ENCODE results near the gene RPL39L.

RPL39L gene

GRCh38 chr3:187088701-187089100 is 50.6 kb downstream of the RPL39L start:
- DNase-seq, result no peak

DNA sequence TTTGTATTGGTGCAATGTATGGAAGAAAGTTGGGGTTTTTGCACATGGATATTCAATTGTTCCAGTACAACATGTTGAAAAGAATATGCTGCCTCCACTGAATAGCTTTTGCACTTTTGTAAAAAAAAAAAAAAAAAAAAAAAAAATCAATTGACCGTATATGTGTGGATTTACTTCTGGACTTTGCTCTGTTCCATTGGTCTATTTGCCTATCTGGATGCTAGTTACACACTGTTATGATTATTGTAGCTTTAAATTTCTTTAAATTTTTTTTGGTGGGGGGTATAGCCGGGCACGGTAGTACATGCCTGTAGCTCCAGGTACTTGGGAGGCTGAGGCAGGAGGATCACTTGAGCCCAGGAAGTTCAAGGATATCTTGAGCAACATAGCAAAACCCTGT is 52.5 kb downstream of the RPL39L start:
- no peak for DNase-seq

DNA sequence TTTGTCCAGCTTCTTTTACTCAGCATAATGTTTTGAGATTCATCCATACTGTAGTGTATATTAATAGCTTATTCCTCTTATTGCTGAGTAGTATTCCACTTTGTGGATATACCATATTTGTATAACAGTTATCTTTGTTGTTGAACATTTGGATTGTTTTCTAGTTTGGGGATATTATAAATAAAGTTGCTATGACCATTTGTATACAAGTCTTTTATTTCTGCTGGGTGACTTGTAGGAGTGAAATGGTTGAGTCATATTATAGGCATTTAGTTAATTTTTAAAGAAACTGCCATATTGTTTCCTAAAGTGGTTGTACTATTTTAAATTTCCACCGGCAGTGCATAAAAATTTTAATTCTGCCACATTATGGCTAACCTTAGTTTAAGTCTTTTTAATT is 53.4 kb downstream of the RPL39L start:
- no peak for DNase-seq

DNA sequence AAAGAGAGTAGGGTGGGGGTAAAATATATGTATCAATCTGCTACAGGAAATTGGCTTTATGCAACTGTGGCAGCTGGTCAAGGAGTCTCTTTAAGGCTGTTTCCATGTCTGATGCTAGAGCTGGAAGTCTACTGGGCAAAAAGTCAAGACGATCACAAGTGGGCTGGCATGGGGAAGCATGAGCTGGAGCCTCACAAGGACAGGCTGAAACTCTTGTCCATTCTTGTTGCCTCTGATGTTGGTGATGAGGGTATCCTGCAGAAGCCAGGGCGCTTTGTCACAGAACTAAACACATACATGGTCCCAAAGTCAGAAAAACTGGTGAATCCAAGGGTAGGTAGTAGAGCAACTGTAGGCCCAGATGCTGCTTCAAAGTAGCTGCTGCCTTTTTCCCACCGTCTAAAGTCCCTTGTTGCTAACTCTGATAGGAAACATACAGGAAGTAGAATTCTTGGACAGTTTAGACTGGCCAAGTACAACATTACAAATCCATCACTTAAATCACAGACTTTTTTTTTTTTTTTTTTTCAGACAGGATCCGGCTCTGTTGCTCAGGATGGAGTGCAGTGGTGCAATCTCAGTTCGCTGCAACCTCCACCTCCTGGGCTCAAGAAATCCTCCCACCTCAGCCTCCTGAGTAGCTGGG is 54.2 kb downstream of the RPL39L start:
- DNase-seq, result no peak

- DNase-seq, result no peak
Observed at GRCh38 chr3:187084580-187084979, 54.7 kb downstream of the RPL39L start.

DNA sequence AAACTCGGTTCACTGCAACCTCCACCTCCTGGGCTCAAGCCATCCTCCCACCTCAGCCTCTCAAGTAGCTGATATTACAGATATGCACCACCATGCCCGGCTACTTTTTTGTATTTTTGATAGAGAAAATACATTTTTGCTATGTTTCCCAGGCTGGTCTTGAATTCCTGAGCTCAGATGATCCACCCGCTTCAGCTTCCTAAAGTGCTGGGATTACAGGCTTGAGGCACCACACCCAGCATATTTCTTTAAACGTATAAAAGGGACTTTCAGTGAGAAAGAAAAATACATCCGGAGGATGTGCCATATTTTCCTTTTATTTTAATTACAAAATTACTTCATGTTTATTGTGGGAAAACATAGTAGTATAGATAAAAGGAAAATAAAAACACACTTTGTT is 55.2 kb downstream of the RPL39L start:
- no peak for DNase-seq

- no peak for DNase-seq
Observed at GRCh38 chr3:187082758-187083375, 56.4 kb downstream of the RPL39L start.

DNA sequence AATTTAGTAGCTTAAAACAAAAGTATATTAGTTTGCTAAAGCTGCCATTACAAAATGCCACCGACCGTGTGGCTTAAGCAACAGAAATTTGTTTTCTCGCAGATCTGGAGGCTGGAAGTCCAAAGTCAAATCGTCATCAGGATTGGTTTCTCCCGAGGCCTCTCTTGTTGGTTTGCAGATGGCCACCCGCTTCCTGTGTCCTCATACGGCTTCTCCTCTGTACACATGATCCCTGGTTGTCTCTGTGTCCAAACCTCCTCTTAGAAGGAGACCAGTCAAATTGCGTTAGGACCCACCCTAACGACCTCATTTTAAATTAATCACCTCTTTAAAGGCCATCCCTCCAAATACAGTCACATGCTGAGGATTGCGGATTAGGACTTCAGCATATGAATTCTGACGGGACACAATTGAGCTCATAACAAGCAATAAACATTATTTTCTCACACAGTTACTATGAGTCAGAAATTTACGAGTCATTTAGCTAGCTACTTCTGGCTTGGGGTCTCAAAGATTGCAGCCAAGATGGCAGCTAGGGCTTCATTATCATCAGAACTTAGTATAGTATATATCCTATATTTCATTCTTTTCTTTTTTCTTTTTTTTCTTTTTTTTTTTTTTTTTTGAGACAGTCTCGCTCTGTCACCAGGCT is 58.4 kb downstream of the RPL39L start:
- no peak for DNase-seq

DNA sequence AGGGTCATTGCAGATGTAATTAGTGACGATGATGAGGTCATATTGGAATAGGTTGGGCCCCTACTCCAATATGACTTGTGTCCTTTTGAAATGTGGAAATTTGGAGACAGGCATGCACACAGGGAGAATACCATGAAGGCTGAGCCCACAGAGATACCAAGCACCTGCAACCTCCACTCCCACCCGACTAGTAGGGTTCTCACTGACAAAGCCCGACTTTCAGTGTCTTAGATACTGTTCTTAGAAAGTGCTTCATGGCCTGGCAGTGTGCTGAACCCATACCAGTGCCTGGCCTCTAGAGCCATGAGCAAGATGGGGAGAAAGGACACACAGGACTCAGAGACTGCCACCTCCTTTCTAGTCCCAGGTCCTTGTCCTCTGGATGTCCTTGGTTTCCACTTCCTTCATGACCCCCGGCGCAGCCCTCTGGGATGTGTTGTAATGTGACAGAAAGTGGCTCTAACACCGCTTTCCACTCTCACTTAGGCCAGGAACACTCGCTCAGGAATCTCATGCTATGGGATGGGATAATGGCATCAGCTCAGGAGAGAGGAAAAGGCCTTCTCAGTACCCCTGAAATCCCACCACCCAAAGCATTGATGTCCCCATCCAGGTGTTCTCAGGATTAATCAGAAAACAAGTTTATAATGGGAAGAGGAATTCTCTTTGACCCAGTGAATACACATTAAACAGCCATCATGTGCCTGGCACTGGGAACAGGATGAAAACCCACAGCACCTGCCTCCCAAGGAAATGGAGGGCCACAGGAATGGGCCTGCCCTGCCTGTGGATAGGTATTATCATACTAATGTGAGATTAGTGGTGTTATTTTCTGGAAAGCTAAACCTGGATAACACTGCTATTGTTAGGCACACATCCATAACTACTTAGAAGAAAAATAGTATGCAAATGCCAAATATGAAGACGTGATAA is 59.9 kb downstream of the RPL39L start:
- DNase-seq, result no peak

- no peak for DNase-seq
Observed at GRCh38 chr3:187077537-187077936, 61.8 kb downstream of the RPL39L start.

- no peak for DNase-seq
Observed at GRCh38 chr3:187077085-187077484, 62.2 kb downstream of the RPL39L start.

DNA sequence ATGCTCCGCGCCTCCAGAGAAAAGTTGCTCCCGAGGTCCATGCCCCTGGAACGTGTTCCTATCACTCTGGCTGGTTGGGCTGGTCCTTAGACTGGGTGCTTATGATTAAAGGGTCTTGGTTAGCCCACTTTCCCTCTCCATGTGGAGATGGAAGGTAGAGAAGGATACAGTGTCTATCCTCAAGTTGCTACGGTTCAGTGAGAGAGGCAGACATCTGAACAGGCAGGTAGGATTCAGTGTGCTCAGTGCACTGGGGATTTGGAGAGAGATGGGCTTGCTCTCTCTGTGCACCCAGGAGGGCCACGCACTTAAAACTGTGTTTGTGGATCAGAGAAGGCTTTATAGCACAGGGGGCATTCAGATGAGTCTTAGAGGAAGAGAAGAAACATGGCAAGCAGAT is 63.0 kb downstream of the RPL39L start:
- DNase-seq, result no peak

DNA sequence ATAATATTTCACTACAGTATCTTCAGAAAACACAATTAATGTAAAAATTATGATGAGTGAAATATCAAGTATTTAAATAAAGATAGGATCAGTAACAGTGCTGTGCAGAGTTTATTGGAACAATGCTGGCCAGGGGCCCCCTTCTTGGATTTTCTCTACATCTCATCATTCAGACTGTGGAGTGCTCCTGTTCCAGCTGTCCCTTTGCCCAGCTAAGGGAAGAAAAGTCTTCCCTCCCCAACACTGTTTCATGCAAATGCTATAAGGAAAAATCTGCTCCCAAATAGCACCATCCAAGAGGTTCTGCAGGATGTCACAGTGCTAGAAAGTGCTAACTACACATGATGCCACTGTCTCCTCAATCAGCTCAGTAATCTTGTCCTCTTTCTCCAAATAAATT is 64.5 kb downstream of the RPL39L start:
- DNase-seq, result no peak

DNA sequence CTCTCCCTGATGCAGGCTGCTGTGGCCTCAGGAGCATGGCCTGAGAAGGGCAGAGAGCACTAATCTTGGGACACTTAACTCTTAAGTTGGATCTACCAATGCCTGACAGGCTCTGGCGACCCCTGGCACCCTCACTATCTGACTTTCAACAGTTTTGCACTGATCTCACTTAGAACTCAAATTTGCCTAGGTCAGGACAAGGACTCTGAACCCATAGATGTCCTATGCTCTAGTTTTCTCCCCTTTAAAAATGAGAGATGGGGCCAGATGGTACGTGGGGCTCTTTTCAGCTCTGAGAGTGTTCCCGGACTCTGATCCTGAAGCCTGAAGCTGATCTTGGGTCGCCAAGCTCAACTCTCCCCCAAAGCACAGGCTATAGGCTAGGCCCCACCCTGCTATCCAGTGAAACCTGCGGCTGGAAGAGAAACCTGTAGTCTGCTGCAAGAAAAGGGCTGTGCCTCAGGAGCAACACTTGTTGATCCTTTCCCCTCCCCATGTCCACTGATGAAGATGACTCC is 65.7 kb downstream of the RPL39L start:
- no peak for DNase-seq

- DNase-seq, result peak; percentile 13
Observed at GRCh38 chr3:187072511-187072910, 66.8 kb downstream of the RPL39L start.

GRCh38 chr3:187072102-187072501 is 67.2 kb downstream of the RPL39L start:
- DNase-seq, result no peak
